BJ (cell line): Measurements from ENCODE around the gene EFCAB14. TPM values are rescaled to one million over a fixed set of nuclear protein-coding genes. Genes with fewer than 3 reads are reported as not detected.

Experiments used
- CTCF ChIA-PET: fragments of 350-600 bp; formaldehyde crosslinking; extraction: SDS; loops from one replicate; lab custom pipeline; 2021; ENCODE audit warnings: antibody characterized with exemption, inconsistent platforms; lab: Yijun Ruan, JAX
- POLR2A ChIA-PET: fragments of 300-600 bp; sonication (Branson Sonifier 250); formaldehyde crosslinking; extraction: SDS; loops from one replicate; lab custom pipeline; 2021; ENCODE audit warnings: antibody characterized with exemption; lab: Charles Lee
- DNase-seq: peaks from one replicate; pipeline ENCODE4 v3.0.0-alpha.2; 2011; ENCODE audit warnings: low read depth
- H3K27me3 ChIP-seq: 2 replicates; pipeline ENCODE4 v1.6.0; 2011; ENCODE audit warnings: low read length; ENCODE audit not compliant: control insufficient read depth, insufficient read depth
- H3K36me3 ChIP-seq: 2 replicates; pipeline ENCODE4 v1.5.1; 2011; ENCODE audit warnings: low read length; ENCODE audit not compliant: control insufficient read depth, insufficient read depth
- H3K4me3 ChIP-seq: 2 replicates; pipeline ENCODE4 v1.5.1; 2011; ENCODE audit warnings: low read depth, mild to moderate bottlenecking, control low read depth, low read length
- CTCF ChIP-seq: IDR thresholded peaks from 2 replicates; pipeline ENCODE4 v1.5.1; 2011; ENCODE audit warnings: low read depth, mild to moderate bottlenecking, control low read depth, inconsistent platforms, low read length, moderate library complexity; ENCODE audit not compliant: insufficient read depth
- polyA plus RNA-seq: library from polyadenylated mRNA; depleted of rRNA; stranded (reverse); fragments of >200 nt; gene quantifications from 2 replicates; pipeline ENCODE4 v1.2.3, GENCODE V29; 2011

Gene EFCAB14
- polyA plus RNA-seq, 1 experiment = 30.4 TPM

GRCh38 chr1:46676531-46676930 lies 42.4 kb downstream of the EFCAB14 start:
- CTCF ChIA-PET = interaction anchor here (0.8 to 1.7 kb wide), 2 partner anchors 11 to 53 kb away, joined by 3 to 5 read pairs; no protein-coding TSS in a partner anchor
- POLR2A ChIA-PET = no interaction called here
- no peak for DNase-seq

GRCh38 chr1:46675549-46676314 lies 43.2 kb downstream of the EFCAB14 start:
- TF ChIP-seq CTCF = no peak
- no peaks in the 10 kb centered on the region for H3K27me3 ChIP-seq
- ChIA-PET CTCF (interaction anchor here (1.0 to 1.6 kb wide), 4 partner anchors 9 to 57 kb away, joined by 3 to 5 read pairs (median 4); no protein-coding TSS in a partner anchor), POLR2A (no interaction called here)
- H3K4me3 ChIP-seq = no peak overlapping the region
- H3K36me3 ChIP-seq = peaks cover 9% of the 10 kb centered on the region
- DNase-seq = no peak

More at GRCh38 chr1:46676531-46676930, 42.4 kb downstream of the EFCAB14 start:
- H3K36me3 ChIP-seq = peaks cover 11% of the 10 kb centered on the region
- no peak for TF ChIP-seq CTCF
- H3K27me3 ChIP-seq = no peaks in the 10 kb centered on the region
- H3K4me3 ChIP-seq = no peak overlapping the region

- no peak for TF ChIP-seq CTCF
- H3K4me3 ChIP-seq = no peak overlapping the region
- ChIA-PET CTCF (interaction anchor here (1.6 kb wide), 1 partner anchor 10 kb away, joined by 4 read pairs; no protein-coding TSS in a partner anchor), POLR2A (interaction anchor here (0.6 kb wide), 1 partner anchor 78 kb away, joined by 4 read pairs; no protein-coding TSS in a partner anchor)
- DNase-seq = no peak
- H3K27me3 ChIP-seq = no peaks in the 10 kb centered on the region
- H3K36me3 ChIP-seq = peaks cover 7% of the 10 kb centered on the region
Observed at GRCh38 chr1:46673749-46674182, 45.1 kb downstream of the EFCAB14 start.

- ChIA-PET POLR2A (no interaction called here), CTCF (interaction anchor here (0.8 kb wide), 1 partner anchor 21 kb away, joined by 3 read pairs; no protein-coding TSS in a partner anchor)
- peaks cover 7% of the 10 kb centered on the region for H3K36me3 ChIP-seq
- TF ChIP-seq CTCF = no peak
- no peak overlapping the region for H3K4me3 ChIP-seq
- no peaks in the 10 kb centered on the region for H3K27me3 ChIP-seq
- DNase-seq = no peak
Observed at GRCh38 chr1:46672696-46673095, 46.2 kb downstream of the EFCAB14 start.

- no peaks in the 10 kb centered on the region for H3K27me3 ChIP-seq
- peaks cover 5% of the 10 kb centered on the region for H3K36me3 ChIP-seq
- DNase-seq = no peak
- no peak for TF ChIP-seq CTCF
- ChIA-PET POLR2A (no interaction called here), CTCF (interaction anchor here (0.6 kb wide), 1 partner anchor 12 kb away, joined by 3 read pairs; no protein-coding TSS in a partner anchor)
- H3K4me3 ChIP-seq = no peak within 1 kb of the TSS
Observed at GRCh38 chr1:46671554-46671953, 47.4 kb downstream of the EFCAB14 start, which contains the start of gene TEX38. TSS of gene TEX38 (plus strand) at chr1:46671854. CDS start at chr1:46671935, 81 bp downstream.
